NCI-H2107 treated with DMSO at 0.1 percent for 48 hours (cell line): Measurements from ENCODE around the gene TBC1D14.
"Not testable (repeated sequence)": the region's sequence is repeated elsewhere in the genome, so short reads cannot be mapped to it uniquely, and the experiment has no call there.

Experiments
- DNase-seq: peaks from one replicate; lab custom pipeline; 2025; ENCODE audit not compliant: unreplicated experiment; lab: John Stamatoyannopoulos, UW

The TBC1D14 gene

GRCh38 chr4:6909970-6910339, 329 bp downstream of the TBC1D14 start:
- no peak for DNase-seq

DNA sequence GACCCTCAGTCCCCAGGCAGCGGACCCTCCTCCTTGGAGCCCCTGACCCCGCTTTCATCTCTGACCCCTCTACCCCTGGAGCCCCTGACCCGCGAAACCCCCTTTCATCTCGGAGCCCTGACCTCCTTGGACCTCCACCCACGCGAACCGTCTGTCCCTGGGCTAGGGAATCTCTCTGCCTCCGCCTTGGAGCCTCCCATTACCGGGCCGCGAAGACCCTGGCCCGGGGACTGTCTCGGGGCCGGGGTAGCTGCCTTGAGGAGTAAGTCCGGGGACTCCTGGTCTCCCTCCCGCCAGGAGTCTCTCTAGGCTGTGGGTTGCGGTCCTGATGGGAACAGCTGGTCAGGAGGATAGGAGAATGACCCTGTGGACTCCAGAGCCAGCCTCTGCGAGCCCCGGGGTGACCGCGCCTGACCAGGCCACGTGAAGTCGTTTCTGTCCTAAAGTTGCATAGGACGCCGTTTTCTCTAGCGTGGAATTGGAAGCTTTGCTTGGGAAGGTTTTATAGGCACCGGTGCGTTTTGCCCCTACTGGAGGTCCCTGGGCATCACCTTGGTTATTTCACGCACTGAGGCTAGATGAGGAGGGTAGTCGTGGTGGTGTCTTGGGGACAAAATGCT, 824 bp downstream of the TBC1D14 start:
- DNase-seq = no peak

GRCh38 chr4:6910960-6911874, 1.6 kb downstream of the TBC1D14 start:
- no peak for DNase-seq

DNA sequence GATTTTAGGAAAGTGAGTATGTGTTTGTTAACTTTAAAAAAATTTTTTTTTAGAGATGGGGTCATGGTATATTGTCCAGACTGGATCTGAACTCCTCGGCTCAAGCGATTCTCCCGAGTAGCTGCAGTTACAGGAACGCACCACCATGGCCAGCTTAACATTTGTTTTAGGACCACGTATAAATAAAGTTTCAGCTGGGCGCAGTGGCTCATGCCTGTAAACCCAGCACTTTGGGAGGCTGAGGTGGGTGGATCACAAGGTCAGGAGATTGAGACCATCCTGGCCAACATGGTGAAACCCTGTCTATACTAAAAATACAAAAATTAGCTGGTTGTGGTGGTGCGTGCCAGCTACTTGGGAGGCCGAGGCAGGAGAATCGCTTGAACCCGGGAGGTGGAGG, 2.3 kb downstream of the TBC1D14 start:
- DNase-seq = not testable (repeated sequence)

DNA sequence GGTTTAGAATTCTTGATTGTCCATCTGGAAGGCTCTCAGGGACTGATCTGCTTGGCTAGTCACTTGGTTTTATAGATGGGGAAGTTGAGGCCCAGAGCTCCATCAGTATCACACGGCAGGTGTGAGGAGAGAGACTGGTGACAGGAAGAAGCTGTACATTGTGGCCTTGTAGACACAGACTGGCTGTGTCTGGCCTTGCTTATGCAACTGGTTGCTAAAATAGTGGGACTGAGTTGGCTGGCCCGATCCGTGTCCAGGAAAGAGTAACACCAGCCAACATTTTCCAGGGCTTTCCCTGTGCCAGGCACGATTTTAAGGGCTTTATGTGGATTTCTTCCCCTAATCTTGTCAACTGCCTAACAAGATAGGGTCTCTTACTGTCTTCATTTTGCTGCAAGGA, 2.8 kb downstream of the TBC1D14 start:
- no peak for DNase-seq

DNA sequence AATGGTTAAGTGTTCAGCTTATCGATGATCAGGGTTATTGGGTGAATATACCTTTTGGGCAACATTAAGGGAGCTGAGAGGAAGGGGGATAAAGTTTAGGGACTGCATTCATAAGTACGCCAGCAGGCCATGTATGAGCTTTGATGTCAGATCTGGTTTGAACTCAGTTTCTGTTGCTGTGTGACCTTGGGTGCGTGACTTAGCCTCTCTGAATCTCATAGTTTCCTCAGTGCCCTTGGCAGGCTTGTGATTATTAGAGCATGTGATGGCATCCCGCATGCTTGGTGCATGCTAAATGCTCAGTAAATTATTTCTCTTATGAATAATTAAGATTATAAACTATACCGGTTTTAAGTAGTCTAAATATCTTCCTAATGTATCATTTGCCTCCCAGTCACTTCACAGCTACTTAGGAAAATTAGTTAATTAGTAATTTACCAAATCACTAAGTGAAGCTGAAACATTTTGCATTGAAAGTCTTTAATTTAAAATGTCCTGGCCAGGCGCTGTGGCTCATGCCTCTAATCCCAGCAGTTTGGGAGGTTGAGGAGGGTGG, 3.8 kb downstream of the TBC1D14 start:
- no peak for DNase-seq

- no peak for DNase-seq
These were observed 4.8 kb downstream of the TBC1D14 start for GRCh38 chr4:6914448-6914847.

DNA sequence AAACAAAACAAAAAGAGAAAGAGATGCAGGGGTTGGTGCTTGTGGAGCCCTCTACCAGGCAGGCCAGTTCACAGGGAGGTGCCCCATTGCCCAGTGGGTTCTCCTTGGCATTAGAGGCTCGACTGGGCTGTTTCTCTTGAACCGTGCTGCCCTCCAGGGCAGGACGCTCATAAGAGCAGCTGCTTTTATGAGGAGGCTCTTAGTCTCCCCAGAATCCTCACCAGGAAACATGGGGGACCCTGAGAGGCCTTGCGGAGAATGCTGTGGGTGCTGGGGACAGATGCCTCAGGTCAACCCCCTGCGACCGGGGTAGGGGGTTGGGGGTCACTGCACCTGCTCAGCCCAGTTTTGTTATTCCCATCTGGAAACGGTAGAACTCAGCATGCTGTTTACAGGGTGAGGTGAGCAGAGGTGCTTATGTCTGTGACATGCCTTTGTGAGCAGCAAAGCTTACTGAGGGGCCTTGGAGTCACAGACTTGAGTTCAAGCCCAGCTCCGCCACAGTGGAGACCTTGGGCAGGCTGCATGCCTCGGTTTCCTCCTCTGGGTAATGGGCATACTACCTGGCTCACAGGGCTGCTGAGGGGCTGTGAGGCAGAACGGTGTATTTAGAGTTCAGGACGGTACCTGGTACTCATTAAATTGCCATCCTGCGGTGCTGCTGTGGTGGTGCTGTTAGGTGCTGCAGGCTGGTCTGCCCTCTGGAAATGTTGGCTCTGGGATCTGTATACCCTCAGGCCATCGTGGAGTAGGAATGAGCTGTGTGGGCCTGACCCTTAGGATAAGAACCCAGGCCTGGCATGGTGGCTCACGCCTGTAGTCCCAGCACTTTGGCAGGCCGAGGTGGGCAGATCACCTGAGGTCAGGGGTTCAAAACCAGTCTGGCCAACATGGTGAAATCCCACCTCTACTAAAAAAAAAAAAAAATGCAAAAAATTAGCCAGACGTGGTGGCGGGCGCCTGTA, 5.7 kb downstream of the TBC1D14 start:
- DNase-seq = no peak

DNA sequence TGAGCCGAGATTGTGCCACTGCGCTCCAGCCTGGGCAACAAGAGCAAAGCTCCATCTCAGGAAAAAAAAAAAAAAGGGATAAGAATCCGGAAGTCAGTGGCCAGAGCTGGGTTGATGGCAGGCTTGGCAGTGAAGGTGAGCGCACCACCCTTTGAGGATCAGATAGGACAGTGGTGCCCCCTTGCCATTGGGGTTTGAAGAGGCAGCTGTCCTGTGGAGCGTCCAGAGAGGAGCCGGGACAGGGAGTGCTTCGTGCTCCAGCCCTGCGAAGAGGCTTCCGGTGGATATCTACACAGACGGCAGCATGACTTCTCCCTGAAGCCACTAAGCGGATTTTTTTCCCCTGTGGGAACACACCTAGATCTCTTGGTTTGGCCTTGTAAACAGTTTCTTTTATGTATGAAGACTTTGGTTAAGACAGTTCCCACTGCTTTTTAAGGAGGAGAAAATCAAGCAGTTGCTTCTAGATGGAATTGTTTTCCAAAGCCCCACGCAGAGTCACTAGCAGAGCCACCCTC, 6.5 kb downstream of the TBC1D14 start:
- DNase-seq = no peak

DNA sequence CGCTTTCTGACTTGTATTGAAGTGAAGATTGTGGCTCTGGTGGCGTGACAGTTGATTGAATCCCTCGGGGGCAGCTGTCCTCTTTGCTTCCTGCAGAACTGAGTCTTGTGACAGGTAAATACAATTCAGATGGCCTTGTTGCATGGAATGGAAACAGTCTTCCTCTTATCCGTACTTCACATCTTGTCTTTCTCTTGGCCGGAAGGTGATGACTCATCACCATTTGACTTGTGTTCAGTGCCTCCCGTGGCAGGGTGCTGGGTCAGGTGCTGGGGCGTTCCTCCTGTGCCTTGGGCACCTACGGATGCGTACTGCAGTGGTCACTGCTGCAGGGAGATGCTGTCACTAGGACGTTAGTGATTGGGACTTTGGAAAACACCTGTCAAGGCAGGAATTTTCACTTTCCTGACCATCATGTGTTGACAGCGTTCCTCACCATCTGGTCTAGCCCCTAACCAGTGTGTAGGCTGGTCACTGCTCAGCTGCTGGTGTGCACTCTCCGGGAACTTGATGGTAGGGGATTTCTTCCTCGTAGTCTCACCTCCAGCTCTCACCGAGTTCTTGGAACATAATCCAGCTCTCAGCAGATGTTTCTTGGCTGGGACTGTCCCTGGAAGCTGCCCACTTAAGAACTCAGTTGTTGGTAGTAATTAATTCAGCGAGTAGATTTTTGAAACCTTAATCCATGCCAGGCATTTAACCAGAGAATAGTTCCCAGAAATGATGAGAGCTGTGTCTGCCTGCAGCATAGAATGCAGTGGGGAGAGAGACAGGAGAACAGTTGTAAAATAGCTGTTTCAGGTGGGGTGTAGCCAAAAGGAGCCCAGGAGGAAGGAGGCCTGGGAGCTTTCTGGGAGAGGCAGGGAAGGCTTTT, 7.2 kb downstream of the TBC1D14 start:
- DNase-seq = no peak

DNA sequence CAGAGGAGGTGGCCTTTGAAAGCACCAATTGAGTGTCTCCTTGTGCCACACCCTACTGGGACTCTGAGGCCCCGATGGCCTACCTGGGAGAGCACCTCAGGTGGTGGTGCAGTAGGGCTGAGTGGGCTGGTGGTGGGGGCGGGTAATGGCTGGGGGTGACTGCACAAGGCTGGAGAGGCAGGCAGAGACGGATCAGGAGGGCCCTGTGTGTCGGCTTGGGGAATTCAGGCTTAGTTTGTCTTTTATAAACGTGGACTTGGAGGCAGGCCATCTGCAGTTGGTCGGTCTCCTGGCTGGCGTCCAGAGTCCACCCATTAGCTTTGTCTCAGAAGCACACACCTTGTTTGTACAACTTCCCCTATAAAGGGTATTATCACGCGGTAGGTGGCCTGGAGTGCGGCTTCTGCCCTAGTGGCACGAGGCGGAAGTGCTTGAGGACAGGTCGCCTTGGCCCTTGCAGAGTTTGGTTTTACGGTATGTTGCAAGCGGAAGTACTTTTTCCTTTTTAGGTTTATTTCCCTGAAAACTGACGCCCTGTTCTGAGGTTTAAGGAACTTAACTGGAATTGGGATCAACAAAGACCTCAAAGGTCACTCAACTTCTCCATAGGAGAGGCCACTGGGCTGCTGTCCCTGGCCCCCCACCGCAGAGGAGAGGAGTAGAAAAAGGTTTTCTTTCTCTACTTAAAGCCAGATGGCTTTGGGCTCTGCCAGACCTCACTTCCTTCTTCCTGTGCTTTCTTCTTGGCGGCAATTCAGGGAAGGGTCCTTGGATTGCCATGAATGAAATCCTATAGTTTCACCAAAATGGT, 8.0 kb downstream of the TBC1D14 start:
- DNase-seq = peak; percentile 46

DNA sequence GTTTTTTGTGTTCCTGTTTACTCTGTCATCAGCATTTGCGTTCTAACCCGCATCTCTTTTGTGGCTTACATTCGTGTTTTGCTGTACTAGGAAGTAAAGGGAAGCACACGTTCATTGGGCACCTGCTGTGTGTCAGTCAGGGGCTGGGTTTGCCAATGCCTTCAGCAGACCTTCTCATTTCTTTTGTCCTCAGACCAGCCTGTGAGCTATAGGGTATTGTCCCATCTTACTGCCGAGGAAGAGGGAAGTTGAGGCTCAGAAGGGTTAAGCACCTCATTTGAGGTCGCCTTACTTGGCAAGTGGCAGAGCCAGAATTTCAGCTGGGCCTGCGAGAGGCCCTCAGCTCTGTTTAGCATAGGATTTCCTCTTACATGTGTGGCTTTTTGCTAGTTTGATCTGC, 8.7 kb downstream of the TBC1D14 start:
- DNase-seq = no peak

DNA sequence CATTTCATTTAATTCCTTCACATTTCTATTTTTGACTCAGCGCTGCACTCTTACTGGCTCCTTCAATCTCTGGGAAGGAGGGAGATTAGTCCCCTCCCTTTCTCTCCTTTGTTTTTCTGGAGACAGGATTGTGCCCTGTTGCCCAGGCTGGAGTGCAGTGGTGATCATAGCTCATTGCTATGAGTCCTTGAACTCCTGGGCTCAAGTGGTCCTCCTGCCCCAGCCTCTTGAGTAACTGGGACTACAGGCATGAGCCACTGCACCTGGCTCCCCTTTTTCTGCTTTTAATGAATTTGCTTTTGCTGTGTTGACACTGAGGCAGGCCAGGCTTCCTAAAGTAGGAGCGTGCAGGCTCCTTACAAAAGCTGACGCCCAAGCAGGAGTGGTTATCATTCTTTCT, 10.5 kb downstream of the TBC1D14 start:
- DNase-seq = no peak

DNA sequence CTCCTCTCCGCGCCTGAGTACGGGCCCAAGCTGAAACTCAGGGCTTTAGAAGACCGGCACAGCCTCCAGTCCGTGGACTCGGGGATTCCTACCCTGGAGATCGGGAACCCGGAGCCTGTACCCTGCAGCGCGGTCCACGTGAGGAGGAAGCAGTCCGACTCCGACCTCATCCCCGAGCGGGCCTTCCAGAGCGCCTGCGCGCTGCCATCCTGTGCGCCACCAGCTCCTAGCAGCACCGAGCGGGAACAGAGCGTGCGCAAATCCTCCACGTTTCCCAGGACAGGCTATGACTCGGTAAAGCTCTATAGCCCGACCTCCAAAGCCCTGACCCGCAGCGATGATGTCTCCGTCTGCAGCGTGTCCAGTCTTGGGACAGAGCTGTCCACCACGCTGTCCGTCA, 13.9 kb downstream of the TBC1D14 start:
- DNase-seq = no peak

- DNase-seq = no peak
These were observed 14.7 kb downstream of the TBC1D14 start for GRCh38 chr4:6924361-6924779.

GRCh38 chr4:6925357-6925836, 15.8 kb downstream of the TBC1D14 start:
- DNase-seq = no peak

- DNase-seq = no peak
These were observed 16.5 kb downstream of the TBC1D14 start for GRCh38 chr4:6926081-6926480.

DNA sequence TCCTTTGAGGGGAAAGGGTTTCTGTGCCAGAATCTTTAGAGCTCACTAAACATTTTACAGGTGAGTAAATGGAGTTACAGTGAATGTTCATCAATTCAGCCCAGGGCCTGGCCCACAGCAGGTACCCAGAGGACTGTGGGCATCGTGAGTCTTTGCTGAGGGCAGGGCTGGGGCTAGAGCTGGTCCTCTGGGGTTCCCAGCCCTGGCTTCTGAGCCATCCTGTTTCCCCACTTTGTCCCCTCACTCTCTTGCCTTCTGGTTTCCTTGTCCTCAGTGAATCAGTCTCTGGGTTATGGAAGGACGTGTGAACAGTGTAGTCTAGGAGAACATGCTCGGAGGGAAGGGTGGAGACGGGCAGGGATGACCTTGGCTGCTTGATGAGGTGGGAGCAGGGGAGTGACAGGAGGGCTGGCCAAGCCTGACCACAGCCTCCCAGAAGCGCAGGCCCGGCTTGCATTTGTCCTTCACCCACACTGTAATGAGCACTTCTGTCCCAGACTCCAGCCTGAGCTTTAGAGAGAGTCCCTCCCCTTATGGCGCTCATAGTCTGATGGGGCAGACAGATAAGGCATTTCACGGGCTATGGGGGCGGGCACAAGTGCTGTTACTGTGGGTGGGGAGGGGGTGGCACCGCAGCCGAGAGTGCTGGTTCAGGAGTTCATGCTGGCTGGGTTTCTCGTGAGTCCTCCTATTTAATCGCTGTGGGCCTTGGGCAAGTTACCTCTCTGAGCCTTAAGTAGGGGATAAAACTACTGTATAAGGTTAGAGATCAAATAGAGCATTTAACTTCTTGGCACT, 17.3 kb downstream of the TBC1D14 start:
- no peak for DNase-seq
